Measurements from ENCODE around the gene UNC50.

Gene UNC50

DNA sequence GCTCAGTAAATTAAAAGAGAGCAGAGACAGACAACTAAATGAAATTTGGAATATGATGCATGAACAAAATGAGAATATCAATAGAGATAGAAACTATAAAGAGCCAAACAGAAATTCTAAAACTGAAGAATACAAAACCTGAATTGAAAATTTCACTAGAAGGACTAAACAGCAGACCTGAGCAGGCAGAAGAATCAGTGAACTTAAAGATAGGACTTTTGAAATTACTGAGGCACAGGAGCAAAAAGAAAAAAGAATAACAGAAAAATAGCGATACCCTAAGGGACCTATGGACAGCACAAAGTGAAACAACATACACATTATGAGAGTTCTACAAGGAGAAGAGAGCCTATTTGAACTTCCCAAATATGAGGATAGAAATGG lies 41.6 kb downstream of the UNC50 start:
- DNase-seq: no peak

DNA sequence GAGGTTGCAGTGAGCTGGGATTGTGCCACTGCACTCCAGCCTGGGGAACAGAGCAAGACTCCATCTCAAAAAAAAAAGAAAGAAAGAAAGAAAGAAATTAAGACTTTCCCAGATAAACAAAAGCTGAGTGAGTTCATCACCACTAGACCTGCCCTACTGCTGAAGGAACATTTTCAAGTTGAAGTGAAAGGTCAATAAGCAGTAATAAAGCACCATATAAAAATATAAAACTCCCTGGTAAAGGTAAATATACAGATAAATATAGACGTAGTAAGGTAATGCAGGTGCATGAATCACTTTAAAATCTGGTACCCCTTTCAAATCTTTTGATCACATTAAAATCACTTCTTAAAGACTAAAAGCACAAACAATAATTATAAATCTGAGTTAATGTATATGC lies 42.6 kb downstream of the UNC50 start:
- Histone ChIP-seq H3K27me3 (ENCODE audit: insufficient read depth, low read length, poor library complexity) (no peaks in the 10 kb centered on the region), H3K9ac (ENCODE audit: low read depth, low read length) (no peak overlapping the region), H3K79me2 (ENCODE audit: insufficient read depth, low read length) (peaks cover 29% of the 10 kb centered on the region), H3K4me1 (ENCODE audit: insufficient read depth, low read length) (peaks cover 24% of the 10 kb centered on the region), H3K4me3 (ENCODE audit: low read depth in 1 of 2, low read length in 2 of 2) (no peak overlapping the region), H3K4me2 (ENCODE audit: insufficient read depth, low read length) (no peak overlapping the region), H3K27ac (ENCODE audit: low read length) (no peak overlapping the region), H2AFZ (ENCODE audit: low read depth, low read length) (no peak overlapping the region), H3K36me3 (ENCODE audit: insufficient read depth, low read length) (peaks cover 38% of the 10 kb centered on the region), H3K9me3 (ENCODE audit: insufficient read depth, low read length, severe bottlenecking) (no peaks in the 10 kb centered on the region), H4K20me1 (ENCODE audit: insufficient read depth, low read length) (peaks cover 3% of the 10 kb centered on the region; the same call in 1 of the 2 replicates)
- no peak for ATAC-seq (ENCODE audit: insufficient read depth, low read depth)
- TF ChIP-seq EZH2 (IDR thresholded peaks at IDR 0.05; ENCODE audit: borderline replicate concordance, low read depth, low read length, severe bottlenecking) (no peak), CTCF (IDR thresholded peaks at IDR 0.05; ENCODE audit: borderline replicate concordance, extremely low read depth, low read length, poor library complexity, severe bottlenecking) (no peak)
- DNase-seq: no peak

More for the DNA sequence above, 41.6 kb downstream of the UNC50 start:
- H3K79me2 ChIP-seq (ENCODE audit: insufficient read depth, low read length): peaks cover 29% of the 10 kb centered on the region
- peaks cover 16% of the 10 kb centered on the region for H3K4me1 ChIP-seq (ENCODE audit: insufficient read depth, low read length)
- no peak for ATAC-seq (ENCODE audit: insufficient read depth, low read depth)
- TF ChIP-seq EZH2 (IDR thresholded peaks at IDR 0.05; ENCODE audit: borderline replicate concordance, low read depth, low read length, severe bottlenecking) (no peak), CTCF (IDR thresholded peaks at IDR 0.05; ENCODE audit: borderline replicate concordance, extremely low read depth, low read length, poor library complexity, severe bottlenecking) (no peak)
- peak overlapping the region; percentile 59 for H3K27ac ChIP-seq (ENCODE audit: low read length)
- H3K27me3 ChIP-seq (ENCODE audit: insufficient read depth, low read length, poor library complexity): no peaks in the 10 kb centered on the region
- H3K4me3 ChIP-seq (ENCODE audit: low read depth in 1 of 2, low read length in 2 of 2): no peak overlapping the region
- peaks cover 3% of the 10 kb centered on the region; the same call in 1 of the 2 replicates for H4K20me1 ChIP-seq (ENCODE audit: insufficient read depth, low read length)
- H3K4me2 ChIP-seq (ENCODE audit: insufficient read depth, low read length): no peak overlapping the region
- H3K36me3 ChIP-seq (ENCODE audit: insufficient read depth, low read length): peaks cover 41% of the 10 kb centered on the region
- no peak overlapping the region for H3K9ac ChIP-seq (ENCODE audit: low read depth, low read length)
- H2AFZ ChIP-seq (ENCODE audit: low read depth, low read length): no peak overlapping the region
- H3K9me3 ChIP-seq (ENCODE audit: insufficient read depth, low read length, severe bottlenecking): no peaks in the 10 kb centered on the region

GRCh38 chr2:98654699-98655495 lies 46.5 kb downstream of the UNC50 start:
- peaks cover 29% of the 10 kb centered on the region for H3K79me2 ChIP-seq (ENCODE audit: insufficient read depth, low read length)
- H3K27ac ChIP-seq (ENCODE audit: low read length): no peak overlapping the region
- no peak overlapping the region for H3K4me2 ChIP-seq (ENCODE audit: insufficient read depth, low read length)
- H3K4me1 ChIP-seq (ENCODE audit: insufficient read depth, low read length): peaks cover 16% of the 10 kb centered on the region
- ATAC-seq (ENCODE audit: insufficient read depth, low read depth) (peak; percentile 88), DNase-seq (peak; percentile 22)
- no peak for TF ChIP-seq EZH2 (IDR thresholded peaks at IDR 0.05; ENCODE audit: borderline replicate concordance, low read depth, low read length, severe bottlenecking)
- no peak for TF ChIP-seq CTCF (IDR thresholded peaks at IDR 0.05; ENCODE audit: borderline replicate concordance, extremely low read depth, low read length, poor library complexity, severe bottlenecking)
- no peaks in the 10 kb centered on the region for H3K27me3 ChIP-seq (ENCODE audit: insufficient read depth, low read length, poor library complexity)
- no peak overlapping the region for H3K4me3 ChIP-seq (ENCODE audit: low read depth in 1 of 2, low read length in 2 of 2)
- H3K9ac ChIP-seq (ENCODE audit: low read depth, low read length): no peak overlapping the region
- no peak overlapping the region for H2AFZ ChIP-seq (ENCODE audit: low read depth, low read length)
- peaks cover 4% of the 10 kb centered on the region; the same call in 1 of the 2 replicates for H4K20me1 ChIP-seq (ENCODE audit: insufficient read depth, low read length)
- H3K9me3 ChIP-seq (ENCODE audit: insufficient read depth, low read length, severe bottlenecking): no peaks in the 10 kb centered on the region
- peaks cover 32% of the 10 kb centered on the region for H3K36me3 ChIP-seq (ENCODE audit: insufficient read depth, low read length)
